H1 (cell line): ENCODE measurements around the gene FAM120B. TPM values are rescaled to one million over a fixed set of nuclear protein-coding genes. Genes with fewer than 3 reads are reported as not detected.

Source experiments
- CTCF ChIA-PET: fragments of 300-600 bp; sonication (Branson Sonifier 250); formaldehyde crosslinking; loops from one replicate; lab custom pipeline; 2021; ENCODE audit not compliant: partially characterized antibody; lab: Charles Lee
- POLR2A ChIA-PET: fragments of 300-600 bp; sonication (Branson Sonifier 250); formaldehyde crosslinking; loops from one replicate; lab custom pipeline; 2021; ENCODE audit warnings: inconsistent platforms; ENCODE audit not compliant: partially characterized antibody; lab: Charles Lee
- DNase-seq, 2 experiments: peaks; one replicate each; pipeline versions ENCODE4 v3.0.0 to v3.0.0-alpha.2; 2010 to 2022; ENCODE audit warnings: low spot score in 2 of 2, low read depth in 1 of 2, mixed read lengths in 1 of 2
- FAIRE-seq: peaks from 2 replicates; lab custom pipeline; 2011; peaks lifted over from hg19 to GRCh38; lab: Jason Lieb, UNC
- H2AFZ ChIP-seq: 2 replicates; pipeline ENCODE4 v1.8.1; 2012; ENCODE audit warnings: low read length, inconsistent platforms
- H2AK5ac ChIP-seq: 2 replicates; pipeline ENCODE4 v1.6.1; 2013; ENCODE audit warnings: low read depth, low read length
- H2BK120ac ChIP-seq: replicated peaks from 2 replicates; pipeline ENCODE3; 2013; ENCODE audit warnings: low read depth, low read length, inconsistent platforms
- H2BK12ac ChIP-seq: 2 replicates; pipeline ENCODE4 v1.6.1; 2013; ENCODE audit warnings: low read depth, low read length
- H2BK15ac ChIP-seq: 2 replicates; pipeline ENCODE4 v1.6.1; 2013; ENCODE audit warnings: low read length
- H2BK20ac ChIP-seq: 2 replicates; pipeline ENCODE4 v1.6.1; 2013; ENCODE audit warnings: low read length
- H2BK5ac ChIP-seq: 2 replicates; pipeline ENCODE4 v1.6.1; 2013; ENCODE audit warnings: low read depth, low read length
- H3K14ac ChIP-seq: 2 replicates; pipeline ENCODE4 v1.6.1; 2013; ENCODE audit warnings: inconsistent platforms; ENCODE audit not compliant: insufficient read length
- H3K18ac ChIP-seq: 2 replicates; pipeline ENCODE4 v1.6.1; 2013; ENCODE audit warnings: low read length; ENCODE audit errors: extremely low read depth
- H3K23ac ChIP-seq: 2 replicates; pipeline ENCODE4 v1.6.1; 2013; ENCODE audit warnings: inconsistent platforms; ENCODE audit not compliant: insufficient read length
- H3K23me2 ChIP-seq: 2 replicates; pipeline ENCODE4 v1.6.1; 2013; ENCODE audit warnings: low read depth, low read length
- H3K27ac ChIP-seq: 2 replicates; pipeline ENCODE4 v1.6.1; 2011; ENCODE audit warnings: low read depth, low read length, inconsistent platforms
- H3K27me3 ChIP-seq, 4 experiments: replicated peaks in 1 of 4; 1 replicate in 1 of 4; 2 replicates in 3 of 4; pipeline versions ENCODE4 v1.6.1 to v1.8.1; 2011 to 2013; ENCODE audit warnings: low read length in 3 of 4, mild to moderate bottlenecking in 3 of 4, inconsistent platforms in 2 of 4, mixed read lengths in 2 of 4, moderate library complexity in 1 of 4; ENCODE audit not compliant: control insufficient read depth in 3 of 4, insufficient read depth in 3 of 4; ENCODE audit errors: extremely low read depth in 1 of 4
- H3K36me3 ChIP-seq, 4 experiments: 2 replicates each; pipeline versions ENCODE4 v1.6.1 to v1.8.1; 2011 to 2013; ENCODE audit warnings: mild to moderate bottlenecking in 4 of 4, low read length in 3 of 4, moderate library complexity in 2 of 4, control low read depth in 1 of 4, inconsistent platforms in 1 of 4; ENCODE audit not compliant: insufficient read depth in 4 of 4, control insufficient read depth in 2 of 4
- H3K4ac ChIP-seq: replicated peaks from 2 replicates; pipeline ENCODE3; 2013; ENCODE audit warnings: low read length, low read depth, mixed read lengths, inconsistent platforms; ENCODE audit not compliant: insufficient read length
- H3K4me1 ChIP-seq, 4 experiments: replicated peaks in 1 of 4; 1 replicate in 1 of 4; 2 replicates in 3 of 4; pipeline versions ENCODE4 v1.6.1 to v1.8.1; 2011 to 2013; ENCODE audit warnings: low read length in 3 of 4, inconsistent platforms in 2 of 4, mixed read lengths in 1 of 4; ENCODE audit not compliant: insufficient read depth in 4 of 4, control insufficient read depth in 3 of 4
- H3K4me2 ChIP-seq, 2 experiments: 2 replicates each; pipeline versions ENCODE4 v1.6.1 to v1.8.1; 2011 to 2013; ENCODE audit warnings: low read depth in 2 of 2, low read length in 2 of 2, control low read depth in 1 of 2, inconsistent platforms in 1 of 2, mild to moderate bottlenecking in 1 of 2; ENCODE audit not compliant: insufficient read depth in 1 of 2
- H3K4me3 ChIP-seq, 4 experiments: fragments of 200-600, 300-600 bp in 1 of 4; sonication (generic), shearing (Covaris generic), sonication (Bioruptor Twin) in 1 of 4; 2 replicates each; pipeline versions ENCODE4 v1.5.1 to v1.8.1; 2011 to 2016; ENCODE audit warnings: low read length in 4 of 4, low read depth in 3 of 4, control low read depth in 2 of 4, inconsistent platforms in 2 of 4, mild to moderate bottlenecking in 2 of 4, mixed read lengths in 1 of 4, moderate library complexity in 1 of 4; ENCODE audit not compliant: insufficient read depth in 2 of 4; ENCODE audit errors: extremely low read depth in 1 of 4
- H3K56ac ChIP-seq: replicated peaks from 2 replicates; pipeline ENCODE3; 2013; ENCODE audit warnings: low read depth, mild to moderate bottlenecking, mixed read lengths, low read length, inconsistent platforms; ENCODE audit not compliant: insufficient read length
- H3K79me1 ChIP-seq: 2 replicates; pipeline ENCODE4 v1.6.1; 2013; ENCODE audit warnings: low read depth, low read length, control low read depth
- H3K79me2 ChIP-seq, 2 experiments: 2 replicates each; pipeline versions ENCODE4 v1.6.1 to v1.8.1; 2012 to 2013; ENCODE audit warnings: low read length in 2 of 2, mild to moderate bottlenecking in 2 of 2, inconsistent platforms in 1 of 2; ENCODE audit not compliant: insufficient read depth in 2 of 2, control insufficient read depth in 1 of 2
- H3K9ac ChIP-seq, 4 experiments: replicated peaks in 1 of 4; 1 replicate in 1 of 4; 2 replicates in 3 of 4; pipeline versions ENCODE4 v1.6.1 to v1.8.1; 2011 to 2013; ENCODE audit warnings: low read depth in 3 of 4, low read length in 3 of 4, control low read depth in 2 of 4, mild to moderate bottlenecking in 2 of 4, moderate library complexity in 2 of 4, inconsistent platforms in 1 of 4; ENCODE audit errors: extremely low read depth in 1 of 4
- H3K9me3 ChIP-seq, 2 experiments: 2 replicates each; pipeline versions ENCODE4 v1.6.1 to v1.8.1; 2012 to 2013; ENCODE audit warnings: mild to moderate bottlenecking in 2 of 2, moderate library complexity in 2 of 2, control low read depth in 1 of 2, inconsistent platforms in 1 of 2, low read depth in 1 of 2, low read length in 1 of 2, mixed read lengths in 1 of 2; ENCODE audit not compliant: insufficient read depth in 2 of 2
- H4K20me1 ChIP-seq, 2 experiments: replicated peaks in 1 of 2; 2 replicates each; pipeline versions ENCODE3 to v1.8.1; 2011 to 2013; ENCODE audit warnings: inconsistent platforms in 2 of 2, low read length in 2 of 2, mild to moderate bottlenecking in 1 of 2; ENCODE audit not compliant: insufficient read depth in 2 of 2, control insufficient read depth in 1 of 2
- H4K5ac ChIP-seq: 2 replicates; pipeline ENCODE4 v1.6.1; 2013; ENCODE audit warnings: low read length, low read depth, mixed read lengths, inconsistent platforms; ENCODE audit not compliant: insufficient read length
- H4K8ac ChIP-seq: 2 replicates; pipeline ENCODE4 v1.8.0; 2013; ENCODE audit warnings: mild to moderate bottlenecking, moderate library complexity, low read length, inconsistent platforms; ENCODE audit not compliant: insufficient read depth; ENCODE audit errors: extremely low read depth
- H4K91ac ChIP-seq: replicated peaks from 2 replicates; pipeline ENCODE3; 2013; ENCODE audit warnings: low read length, mixed read lengths, inconsistent platforms; ENCODE audit not compliant: insufficient read length
- E2F6 ChIP-seq: IDR thresholded peaks from 2 replicates; pipeline ENCODE4 v1.6.1; 2012; ENCODE audit warnings: inconsistent platforms
- EZH2 ChIP-seq: fragments of 200-600 bp; sonication (generic); IDR thresholded peaks from 2 replicates; pipeline ENCODE4 v1.7.1; 2012; ENCODE audit warnings: low read depth, mild to moderate bottlenecking, moderate library complexity, low read length, inconsistent platforms; ENCODE audit not compliant: severe bottlenecking
- MAX ChIP-seq: IDR thresholded peaks from 2 replicates; pipeline ENCODE4 v1.6.1; 2012; ENCODE audit warnings: inconsistent platforms
- SIX5 ChIP-seq: IDR thresholded peaks from 2 replicates; pipeline ENCODE4 v1.6.1; 2011; ENCODE audit warnings: mild to moderate bottlenecking, low read depth, low read length
- TCF12 ChIP-seq: IDR thresholded peaks from 2 replicates; pipeline ENCODE4 v1.6.1; 2011; ENCODE audit warnings: low read depth, mild to moderate bottlenecking, low read length
- WGBS, 2 experiments: shearing (Covaris generic) in 1 of 2; methylation state at CpG; one replicate each; pipeline versions ENCODE4 v1.1.6 to v1.1.7; 2013 to 2015; ENCODE audit warnings: low lambda C conversion rate in 2 of 2, mixed read lengths in 2 of 2, inconsistent platforms in 1 of 2, low coverage in 1 of 2, missing lambda C conversion rate in 1 of 2; ENCODE audit not compliant: insufficient replicate concordance in 2 of 2, insufficient coverage in 1 of 2, insufficient read length in 1 of 2; ENCODE audit errors: extremely low coverage in 1 of 2, missing lambda C conversion rate in 1 of 2; 5-methylcytosine and 5-hydroxymethylcytosine counted together
- polyA plus RNA-seq, 7 experiments: library from polyadenylated mRNA; depleted of rRNA in 3 of 7; stranded (reverse) in 5 of 7; unstranded in 2 of 7; fragments of >200 nt in 5 of 7; fragments of 200-250 nt in 2 of 7; gene quantifications; 1 replicate in 5 of 7; 2 replicates in 1 of 7; 4 replicates in 1 of 7; pipeline versions ENCODE4 v1.2.1 to v1.2.3, GENCODE V29; 2011 to 2013; ENCODE audit warnings: missing spikeins in 2 of 7, mixed read lengths in 2 of 7
- total RNA-seq: library from RNA; stranded (reverse); fragmentation: NEBNext Ultra II Directional; extraction: Animal tissue kit (Norgen Biotek cat#: 25700); gene quantifications from 2 replicates; pipeline ENCODE4 v1.2.1, GENCODE V29; 2021

FAM120B gene
- total and polyA plus RNA-seq, 2 of the 8 experiments (the other 6 are each of a cell fraction or from before 2014, with no cell fraction given), result 5.1 to 12.5 TPM

- POLR2A ChIA-PET, result interaction anchor here (0.9 to 1.0 kb wide), 3 partner anchors 8 to 11 kb away, joined by 3 to 6 read pairs (median 4); no protein-coding TSS in a partner anchor
Observed at GRCh38 chr6:170297576-170298330, 8.8 kb upstream of the FAM120B start.

More at GRCh38 chr6:170297576-170298330, 8.8 kb upstream of the FAM120B start:
- Histone ChIP-seq H3K9me3 (peaks cover 13 to 23% of the 10 kb centered on the region in 2 experiments), H4K91ac (no peak overlapping the region), H3K4me2 (peak overlapping the region; percentile 71 to 94), H3K23ac (no peak overlapping the region), H3K79me2 (no peaks in the 10 kb centered on the region), H3K56ac (no peak overlapping the region), H2AK5ac (no peak overlapping the region), H4K20me1 (peaks cover 0 to 5% of the 10 kb centered on the region in 2 experiments)
- no peak for DNase-seq
- TF ChIP-seq EZH2, result no peak
- TF ChIP-seq E2F6, result 0 out of 2 replicates have a peak, but pooled peaks have one; percentile 3
- no peak for TF ChIP-seq SIX5
- TF ChIP-seq TCF12, result no peak
- TF ChIP-seq MAX, result peak; percentile 1; the same call in 1 of the 2 replicates
- TF ChIP-seq, all 59 proteins: peak for 2
- no peak overlapping the region for H3K14ac ChIP-seq
- no peak overlapping the region for H3K9ac ChIP-seq
- CTCF ChIA-PET, result interaction anchor here (1.1 to 1.3 kb wide), 2 partner anchors 8 to 147 kb away, joined by 3 to 5 read pairs; no protein-coding TSS in a partner anchor
- FAIRE-seq, result peak; percentile 45
- WGBS, 2 experiments, result 16% methylated on average over 10 of the region's 11 CpGs; no CpG with 5 or more reads in 1 of the 2 experiments
- peaks cover 0 to 6% (median 0%) of the 10 kb centered on the region in 4 experiments; a peak in 1 of 8 replicates for H3K36me3 ChIP-seq
- H3K79me1 ChIP-seq, result no peaks in the 10 kb centered on the region
- H2BK12ac ChIP-seq, result no peak overlapping the region
- H3K23me2 ChIP-seq, result peaks cover 9% of the 10 kb centered on the region; the same call in 1 of the 2 replicates
- peaks cover 25 to 39% (median 35%) of the 10 kb centered on the region in 4 experiments for H3K27me3 ChIP-seq
- no peak overlapping the region for H3K18ac ChIP-seq
- peak overlapping the region in 3 of 4 experiments; percentile 16 to 77 (median 18); a peak in 3 of 8 replicates for H3K4me3 ChIP-seq
- H4K8ac ChIP-seq, result no peak overlapping the region
- no peak overlapping the region for H4K5ac ChIP-seq
- H3K27ac ChIP-seq, result no peak overlapping the region
- no peak overlapping the region for H2BK15ac ChIP-seq
- H3K4me1 ChIP-seq, result peaks cover 11 to 29% (median 15%) of the 10 kb centered on the region in 4 experiments
- H3K4ac ChIP-seq, result no peak overlapping the region
- no peak overlapping the region for H2BK120ac ChIP-seq
- no peak overlapping the region for H2AFZ ChIP-seq
- no peak overlapping the region for H2BK5ac ChIP-seq
- no peak overlapping the region for H2BK20ac ChIP-seq
